Measurements from ENCODE around the gene CEP41.
A peak's percentile ranks its signal among the peaks of the same experiment; 100 is the strongest.

Gene CEP41

DNA sequence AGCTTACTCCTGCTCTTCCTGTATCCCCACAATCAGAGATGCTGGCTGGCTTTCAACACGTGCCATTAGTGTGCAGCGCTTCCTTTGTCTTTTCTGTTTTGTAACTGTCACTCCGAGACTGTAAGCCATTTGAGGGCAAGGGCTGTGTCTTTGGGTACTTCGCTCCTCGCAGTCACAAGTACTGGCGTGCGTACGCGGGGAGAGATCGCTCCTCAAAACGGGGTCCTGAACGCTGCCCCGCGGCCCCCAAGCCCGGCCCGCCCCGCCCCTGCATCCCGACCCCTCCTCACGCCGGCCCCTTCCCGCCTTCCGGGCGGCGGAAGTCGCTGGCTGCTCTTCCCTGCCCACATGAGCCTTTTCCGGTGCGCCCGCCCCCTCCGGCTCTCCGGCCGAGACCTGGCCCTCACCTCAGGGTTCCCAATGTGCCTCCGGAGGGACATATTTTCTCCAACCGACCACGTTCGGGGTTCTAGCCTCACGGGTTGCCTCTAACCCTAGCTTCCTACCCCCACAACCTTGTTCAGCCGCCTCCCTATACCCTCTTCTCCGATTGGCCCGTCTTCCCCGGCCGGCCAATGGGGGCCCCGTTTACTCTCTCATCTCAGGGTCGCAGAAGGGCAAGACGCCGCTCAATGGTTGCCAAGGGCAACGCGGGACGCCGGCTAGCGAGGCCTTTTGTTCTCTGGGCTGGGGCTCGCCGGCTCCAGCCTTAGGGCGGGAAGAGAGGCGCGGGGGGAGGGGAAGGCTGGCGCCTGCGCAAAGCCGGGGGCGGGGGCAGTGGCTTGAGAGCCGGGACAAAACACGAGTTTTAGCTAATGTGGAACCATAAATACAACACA, at the start of gene CEP41:
CEP41 (minus strand) TSS at position 490 of the 839 bp plus-strand sequence; CDS start at position 440, 50 bp downstream.
- DNase-seq = peak; percentile 80

DNA sequence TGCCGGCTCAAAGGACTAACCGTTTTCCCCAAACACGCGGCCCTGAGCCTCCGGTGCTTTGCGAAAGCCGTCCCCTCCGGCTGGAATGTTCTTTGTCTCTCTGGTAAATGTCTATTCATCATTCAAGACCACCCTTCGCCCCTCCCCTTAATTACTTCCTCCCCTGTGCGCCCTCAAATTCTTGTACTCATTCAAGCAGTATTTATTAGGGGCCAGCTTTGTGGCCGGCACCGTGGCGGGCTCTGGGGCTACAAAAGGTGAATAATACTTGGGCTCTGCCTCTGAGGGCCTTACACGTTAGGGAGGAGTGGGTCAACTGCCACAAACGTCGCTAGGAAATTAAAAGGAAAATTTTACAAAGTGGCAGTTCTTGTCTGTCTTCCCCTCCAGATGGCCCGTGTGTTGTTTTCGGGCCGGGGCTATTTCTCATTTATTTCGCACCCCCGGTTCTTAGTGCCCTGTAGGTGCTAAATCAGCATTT, 49.5 kb upstream of the CEP41 start:
- no peak for DNase-seq

GRCh38 chr7:130489140-130489983, 48.5 kb upstream of the CEP41 start:
- no peak for DNase-seq

- no peak for DNase-seq
Measured at GRCh38 chr7:130488392-130489139, 47.8 kb upstream of the CEP41 start.

- DNase-seq = no peak
Measured at GRCh38 chr7:130486954-130487436, 46.2 kb upstream of the CEP41 start.

DNA sequence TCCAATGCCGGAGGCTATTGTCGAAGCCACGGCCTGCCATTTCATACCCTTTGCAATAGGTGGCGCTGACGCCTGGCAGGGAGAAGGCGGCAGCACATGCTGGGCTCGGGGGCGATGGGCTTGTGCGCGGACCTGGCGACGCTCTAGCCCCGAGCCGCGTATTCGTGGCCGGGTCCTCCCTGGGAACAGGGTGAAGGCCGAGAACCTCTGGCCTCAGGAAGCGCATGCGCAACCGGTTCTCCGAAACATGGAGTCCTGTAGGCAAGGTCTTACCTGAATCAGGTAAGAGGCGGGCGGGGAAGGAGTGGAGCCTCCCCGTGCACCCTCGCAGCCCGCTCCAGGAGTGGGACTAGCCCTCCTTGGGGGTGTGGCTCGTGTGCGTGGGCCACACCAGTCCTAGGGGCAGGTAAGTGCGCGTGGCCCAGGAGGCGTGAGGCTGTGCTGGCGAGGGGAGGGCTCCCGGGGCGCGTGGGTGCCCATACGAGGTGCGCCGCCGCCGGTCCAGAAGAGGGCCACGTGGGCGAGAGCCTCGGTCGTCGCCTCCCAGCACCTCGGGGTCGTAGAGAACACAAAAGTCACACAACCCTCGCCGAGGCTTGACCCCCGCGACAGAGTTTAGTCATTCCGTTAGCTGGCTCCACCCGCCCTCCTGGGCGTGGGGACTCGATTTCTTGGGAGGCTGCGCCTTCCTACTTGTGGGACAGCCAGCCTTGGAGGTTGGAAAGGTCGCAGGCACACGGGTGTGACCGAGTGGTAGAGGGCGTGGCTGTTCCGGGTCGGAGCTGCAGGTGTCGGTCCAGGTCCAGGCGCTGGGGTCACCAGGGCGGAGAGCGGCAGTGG, 45.5 kb upstream of the CEP41 start:
- DNase-seq = peak; percentile 23

- DNase-seq = no peak
Measured at GRCh38 chr7:130485734-130486113, 44.9 kb upstream of the CEP41 start.

DNA sequence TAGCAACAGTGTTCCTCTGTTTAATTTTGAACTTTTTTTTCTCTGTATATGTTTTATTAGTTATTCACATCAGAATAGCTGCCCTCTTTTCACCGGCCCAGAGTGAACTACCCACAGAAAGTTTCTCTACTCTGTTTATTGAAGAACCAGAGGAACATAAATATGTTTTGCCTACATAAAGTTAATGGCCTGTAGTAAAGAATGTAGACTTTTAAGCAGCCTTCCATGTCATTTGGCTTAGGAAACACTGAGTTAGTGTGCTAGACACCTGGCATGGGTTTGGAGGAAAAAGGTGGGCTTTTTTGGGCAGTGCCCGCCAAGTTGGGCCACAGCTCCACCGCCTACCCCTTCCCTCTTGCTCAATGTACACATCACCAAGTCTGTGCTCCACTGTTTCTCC, 42.2 kb upstream of the CEP41 start:
- DNase-seq = no peak

DNA sequence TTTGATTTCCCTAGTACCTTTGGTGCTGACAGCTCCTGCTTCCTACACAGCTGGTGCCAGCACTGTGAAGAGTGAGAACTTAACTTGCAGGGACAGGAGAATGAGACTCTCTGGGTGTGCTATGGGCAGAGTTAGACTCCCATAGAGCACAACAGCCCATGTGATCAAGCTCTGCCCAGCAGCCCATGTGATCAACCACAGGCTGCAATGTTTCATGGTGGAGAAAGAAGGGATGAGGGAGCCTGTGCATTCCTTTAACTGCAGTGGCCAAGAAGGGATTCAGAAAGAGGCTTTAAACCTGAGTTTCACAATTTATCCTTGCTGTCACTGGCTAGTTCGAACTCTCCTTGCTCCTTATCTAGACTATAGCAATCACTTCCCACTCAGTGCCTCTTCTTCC, 41.1 kb upstream of the CEP41 start:
- no peak for DNase-seq

DNA sequence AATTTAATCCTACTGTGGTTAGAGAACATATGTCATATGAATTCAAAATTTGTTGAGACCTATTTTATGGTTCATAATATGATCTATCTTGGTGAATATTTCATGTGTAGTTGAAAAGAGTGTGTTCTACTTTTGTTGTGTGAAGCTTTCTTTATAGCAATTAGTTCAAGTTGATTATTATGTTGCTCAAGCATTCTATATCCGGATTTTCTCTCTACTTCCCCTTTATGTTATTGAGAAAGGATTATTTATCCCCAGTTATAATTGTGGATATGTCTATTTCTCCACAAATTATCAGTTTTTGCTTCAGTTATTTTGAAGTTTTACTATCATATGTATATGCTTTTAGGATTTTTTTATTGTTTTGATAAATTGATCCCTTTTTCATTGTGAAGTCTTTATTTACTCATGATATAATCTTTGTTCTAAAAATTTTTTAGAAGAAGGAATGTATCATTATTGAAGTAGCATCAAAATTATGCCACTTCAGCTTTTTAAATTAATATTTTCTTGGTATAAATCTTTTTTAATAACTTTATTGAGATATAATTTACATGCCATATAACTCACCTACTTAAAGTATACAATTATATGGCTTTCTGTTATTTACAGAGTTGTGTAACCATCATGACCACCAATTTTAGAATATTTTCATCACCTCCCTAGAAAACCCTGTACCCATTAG, 39.0 kb upstream of the CEP41 start:
- DNase-seq = no peak

DNA sequence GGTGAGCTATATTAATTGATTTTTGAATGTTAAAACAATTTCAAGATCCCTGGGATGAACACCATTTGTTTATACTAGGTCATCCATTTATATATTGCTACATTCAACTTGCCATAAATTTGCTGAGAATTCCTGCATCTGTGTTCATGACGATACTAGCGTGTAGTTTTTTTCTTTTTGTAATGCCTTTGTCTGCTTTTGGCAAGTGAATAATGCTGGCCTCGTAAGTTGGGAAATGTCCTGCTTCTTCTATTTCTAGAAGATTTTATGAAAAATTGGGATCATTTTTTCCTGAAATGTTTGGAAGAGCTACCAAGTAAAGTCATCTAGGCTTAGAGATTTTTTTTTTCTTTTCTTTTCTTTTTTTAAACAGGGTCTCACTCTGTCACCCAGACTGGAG, 38.2 kb upstream of the CEP41 start:
- no peak for DNase-seq

GRCh38 chr7:130476297-130477150, 35.7 kb upstream of the CEP41 start:
- DNase-seq = no peak

DNA sequence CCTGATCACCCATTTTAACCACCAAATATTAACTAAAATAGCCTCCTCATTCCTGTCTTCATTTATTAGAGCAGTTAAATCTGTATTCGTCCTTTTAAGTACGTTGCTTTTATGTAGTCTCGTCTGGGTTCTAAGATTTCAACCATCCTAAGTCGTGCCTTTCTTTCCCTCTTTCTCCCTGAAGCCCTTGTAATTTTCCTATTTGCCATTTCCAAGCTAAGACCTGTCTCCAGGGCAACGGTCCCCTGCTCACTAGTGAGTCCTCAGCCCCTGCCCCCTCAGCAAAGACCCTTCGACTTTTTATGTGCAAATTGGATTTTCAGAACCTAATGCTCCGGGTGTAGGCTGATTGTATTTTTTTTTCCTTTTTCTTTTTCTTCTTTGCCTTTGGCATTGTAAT, 35.0 kb upstream of the CEP41 start:
- no peak for DNase-seq

DNA sequence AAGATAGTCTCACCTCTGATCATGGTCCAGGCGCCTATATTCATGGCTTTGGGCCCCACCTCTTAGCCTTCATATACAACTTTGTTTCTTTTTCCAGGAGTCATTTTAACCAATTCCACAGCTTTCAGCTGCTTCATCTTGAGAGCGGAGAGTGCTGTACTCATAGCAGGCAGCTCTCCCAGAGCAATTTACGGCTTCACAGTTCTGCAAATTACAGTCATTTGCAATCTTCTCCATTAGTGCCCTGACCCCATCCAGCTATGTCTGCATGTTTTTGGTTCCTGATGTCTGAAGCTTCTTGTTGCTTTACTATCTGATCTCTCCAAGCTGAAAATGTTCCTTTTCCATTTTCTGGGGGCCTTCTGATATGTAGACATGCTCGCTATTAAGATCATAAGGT, 33.1 kb upstream of the CEP41 start:
- DNase-seq = no peak

- no peak for DNase-seq
Measured at GRCh38 chr7:130473289-130473688, 32.5 kb upstream of the CEP41 start.

- DNase-seq = no peak
Measured at GRCh38 chr7:130471974-130472373, 31.2 kb upstream of the CEP41 start.

GRCh38 chr7:130468612-130469011, 27.8 kb upstream of the CEP41 start:
- no peak for DNase-seq

- no peak for DNase-seq
Measured at GRCh38 chr7:130463553-130464434, 23.0 kb upstream of the CEP41 start.

GRCh38 chr7:130461272-130461671, 20.5 kb upstream of the CEP41 start:
- no peak for DNase-seq

Measured in activated effector memory CD4-positive, alpha-beta T cell treated with Interleukin-2 at 50 U/mL for 16 hours (primary cell).